Gastrocnemius medialis (tissue), 4 donors: ENCODE results near the gene CYFIP2. TPM values are rescaled to one million over a fixed set of nuclear protein-coding genes. Genes with fewer than 3 reads are reported as not detected.
A peak's percentile ranks its signal among the peaks of the same experiment; 100 is the strongest.

Experiments used
- ATAC-seq, 2 donors: fragments of 150-250 bp; one replicate each; pipeline ENCODE4 v1.9.1; 2016
- DNase-seq, 2 donors: peaks; one replicate each; pipeline ENCODE4 v3.0.0-alpha.2; 2019
- H3K27ac ChIP-seq, 4 donors: fragments of 200-600 bp; sonication (generic); 1 replicate in 1 of 4; 2 replicates in 3 of 4; pipeline ENCODE4 v1.5.1; 2016 to 2018; ENCODE audit warnings: mild to moderate bottlenecking in 2 of 4, moderate library complexity in 1 of 4
- H3K27me3 ChIP-seq, 3 donors: fragments of 200-600 bp; sonication (generic) in 2 of 3; 1 replicate in 1 of 3; 2 replicates in 2 of 3; pipeline versions ENCODE4 v1.5.1 to v1.6.0; 2016 to 2019; ENCODE audit warnings: mild to moderate bottlenecking in 1 of 3, moderate library complexity in 1 of 3
- H3K36me3 ChIP-seq, 2 donors: fragments of 200-600 bp; sonication (generic) in 1 of 2; one replicate each; pipeline ENCODE4 v1.5.1; 2017 to 2018
- H3K4me1 ChIP-seq, 2 donors: fragments of 200-600 bp; sonication (generic) in 1 of 2; one replicate each; pipeline ENCODE4 v1.5.1; 2016 to 2017; ENCODE audit warnings: mild to moderate bottlenecking in 2 of 2
- H3K4me3 ChIP-seq, 4 donors: fragments of 200-600 bp; sonication (generic) in 3 of 4; 1 replicate in 1 of 4; 2 replicates in 3 of 4; pipeline ENCODE4 v1.5.1; 2016 to 2019; ENCODE audit warnings: mild to moderate bottlenecking in 2 of 4
- H3K9me3 ChIP-seq, 3 donors: fragments of 200-600 bp; sonication (generic) in 2 of 3; 1 replicate in 1 of 3; 2 replicates in 2 of 3; pipeline ENCODE4 v1.5.1; 2016 to 2019
- CTCF ChIP-seq, 5 experiments: fragments of 450-650 bp in 3 of 5; fragments of 200-600 bp in 2 of 5; sonication (generic) in 2 of 5; IDR thresholded peaks in 4 of 5; conservative IDR thresholded peaks in 1 of 5; 1 replicate in 4 of 5; 2 replicates in 1 of 5; pipeline ENCODE4 v1.5.1; 2016 to 2019; ENCODE audit warnings: antibody characterized with exemption in 5 of 5, mild to moderate bottlenecking in 3 of 5, moderate library complexity in 3 of 5
- POLR2A ChIP-seq, 2 donors: fragments of 450-650 bp; IDR thresholded peaks; one replicate each; pipeline ENCODE4 v1.6.1; 2017; ENCODE audit warnings: antibody characterized with exemption in 2 of 2, mild to moderate bottlenecking in 2 of 2, moderate library complexity in 2 of 2
- in situ Hi-C, 4 donors: fragments of 200-750 bp; cut with MboI; loops; one replicate each; pipeline versions ENCODE4 v1.15.0 to v1.8.0; 2017; ENCODE audit warnings: low sequenced_read_pairs in 4 of 4
- intact Hi-C: fragments of 100-400 bp; cut with DNase I; formaldehyde crosslinking; loops from one replicate; pipeline ENCODE4 v1.15.1; 2023; ENCODE audit warnings: low total_unique reads
- total RNA-seq, 4 donors: library from RNA; depleted of rRNA; stranded (reverse); fragments of >200 nt; gene quantifications; one replicate each; pipeline versions ENCODE4 v1.1.0 to v1.2.3, GENCODE V29; 2016

CYFIP2 gene
- total RNA-seq, 4 donors from 2014 or later: 5.9 to 15.5 (median 10.7) TPM

- TF ChIP-seq CTCF (IDR thresholded peaks at IDR 0.05 in 4 of 5, conservative IDR thresholded peaks at IDR 0.05 in 1 of 5): no peak
- TF ChIP-seq POLR2A (IDR thresholded peaks at IDR 0.05): no peak
- no peak overlapping the region for H3K27ac ChIP-seq
- no peaks in the 10 kb centered on the region for H3K9me3 ChIP-seq
- ATAC-seq (no peak), DNase-seq (no peak)
- in situ Hi-C loops (no loop called here), intact Hi-C loops (no loop called here)
- H3K4me3 ChIP-seq: no peak overlapping the region
- no peaks in the 10 kb centered on the region for H3K36me3 ChIP-seq
- H3K27me3 ChIP-seq: no peaks in the 10 kb centered on the region
- H3K4me1 ChIP-seq: no peaks in the 10 kb centered on the region
Observed at GRCh38 chr5:157359356-157360055, 93.6 kb downstream of the CYFIP2 start.

GRCh38 chr5:157362012-157362411 lies 96.1 kb downstream of the CYFIP2 start:
- intact Hi-C loops (no loop called here), in situ Hi-C loops (no loop called here)
- no peaks in the 10 kb centered on the region for H3K36me3 ChIP-seq
- no peak overlapping the region for H3K27ac ChIP-seq
- no peak for DNase-seq
- no peak overlapping the region for H3K4me3 ChIP-seq
- no peaks in the 10 kb centered on the region for H3K27me3 ChIP-seq
- ATAC-seq: peak; percentile 15 to 51
- no peaks in the 10 kb centered on the region for H3K4me1 ChIP-seq
- H3K9me3 ChIP-seq: no peaks in the 10 kb centered on the region
- TF ChIP-seq POLR2A (IDR thresholded peaks at IDR 0.05): no peak
- no peak for TF ChIP-seq CTCF (IDR thresholded peaks at IDR 0.05 in 4 of 5, conservative IDR thresholded peaks at IDR 0.05 in 1 of 5)

GRCh38 chr5:157362502-157362901 lies 96.6 kb downstream of the CYFIP2 start:
- Histone ChIP-seq H3K27ac (no peak overlapping the region), H3K4me3 (no peak overlapping the region), H3K27me3 (no peaks in the 10 kb centered on the region), H3K9me3 (no peaks in the 10 kb centered on the region), H3K4me1 (no peaks in the 10 kb centered on the region), H3K36me3 (no peaks in the 10 kb centered on the region)
- in situ Hi-C loops (no loop called here), intact Hi-C loops (no loop called here)
- DNase-seq: peak; percentile 18 to 39
- peak; percentile 56 to 65 for ATAC-seq
- TF ChIP-seq POLR2A (IDR thresholded peaks at IDR 0.05): no peak
- no peak for TF ChIP-seq CTCF (IDR thresholded peaks at IDR 0.05 in 4 of 5, conservative IDR thresholded peaks at IDR 0.05 in 1 of 5)

- H3K4me3 ChIP-seq: no peak overlapping the region
- DNase-seq (no peak), ATAC-seq (no peak)
- no peak overlapping the region for H3K27ac ChIP-seq
- intact Hi-C loops (no loop called here), in situ Hi-C loops (no loop called here)
- no peaks in the 10 kb centered on the region for H3K4me1 ChIP-seq
- H3K36me3 ChIP-seq: no peaks in the 10 kb centered on the region
- no peak for TF ChIP-seq CTCF (IDR thresholded peaks at IDR 0.05 in 4 of 5, conservative IDR thresholded peaks at IDR 0.05 in 1 of 5)
- TF ChIP-seq POLR2A (IDR thresholded peaks at IDR 0.05): no peak
- H3K9me3 ChIP-seq: no peaks in the 10 kb centered on the region
- H3K27me3 ChIP-seq: no peaks in the 10 kb centered on the region
Observed at GRCh38 chr5:157362982-157363381, 97.1 kb downstream of the CYFIP2 start.

- no peak for ATAC-seq
- in situ Hi-C loops: no loop called here
- TF ChIP-seq CTCF (IDR thresholded peaks at IDR 0.05 in 4 of 5, conservative IDR thresholded peaks at IDR 0.05 in 1 of 5) (no peak), POLR2A (IDR thresholded peaks at IDR 0.05) (no peak)
- no peaks in the 10 kb centered on the region for H3K27me3 ChIP-seq
- DNase-seq: no peak
- no peaks in the 10 kb centered on the region for H3K9me3 ChIP-seq
- no peaks in the 10 kb centered on the region for H3K36me3 ChIP-seq
- intact Hi-C loops: loop anchor here (5.0 kb wide), 1 partner anchor 112 kb away; no protein-coding TSS in a partner anchor
- peaks cover 0 to 8% of the 10 kb centered on the region in 2 donors for H3K4me1 ChIP-seq
- no peak overlapping the region for H3K27ac ChIP-seq
- H3K4me3 ChIP-seq: no peak overlapping the region
Observed at GRCh38 chr5:157365732-157366131, 99.8 kb downstream of the CYFIP2 start.
